HCT116 (cell line): ENCODE results near the gene FBXL3.

Source experiments
- EGR1 ChIP-seq: IDR thresholded peaks from 2 replicates; pipeline ENCODE4 v1.6.1; 2012; ENCODE audit warnings: low read depth
- EZH2 ChIP-seq: fragments of 200-600 bp; sonication (generic); IDR thresholded peaks from 2 replicates; pipeline ENCODE4 v1.6.1; 2017; ENCODE audit warnings: antibody characterized with exemption, mixed run types
- POLR2AphosphoS5 ChIP-seq: IDR thresholded peaks from 2 replicates; pipeline ENCODE4 v1.6.1; 2011; ENCODE audit warnings: mild to moderate bottlenecking, low read depth, low read length, moderate library complexity
- SP1 ChIP-seq: IDR thresholded peaks from 2 replicates; pipeline ENCODE4 v1.6.1; 2012; ENCODE audit warnings: low read depth
- TCF7L2 ChIP-seq: IDR thresholded peaks from 2 replicates; pipeline ENCODE4 v1.7.0; 2011; ENCODE audit warnings: borderline replicate concordance, inconsistent platforms; ENCODE audit not compliant: insufficient read depth, insufficient read length; ENCODE audit errors: extremely low read depth
- TF ChIP-seq, protein P1 (sequence below): IDR thresholded peaks from 2 replicates; pipeline ENCODE4 v1.6.1; 2012
- TF ChIP-seq, protein P2 (sequence below), 3 experiments: fragments of 200-600 bp in 1 of 3; sonication (generic) in 1 of 3; IDR thresholded peaks in 2 of 3; conservative IDR thresholded peaks in 1 of 3; 2 replicates each; pipeline ENCODE4 v1.5.1; 2012 to 2017; ENCODE audit warnings: low read depth in 2 of 3, low read length in 2 of 3, antibody characterized with exemption in 1 of 3, borderline replicate concordance in 1 of 3, control low read depth in 1 of 3, mild to moderate bottlenecking in 1 of 3, mixed read lengths in 1 of 3, mixed run types in 1 of 3, moderate library complexity in 1 of 3; ENCODE audit not compliant: insufficient read depth in 1 of 3

DNA sequence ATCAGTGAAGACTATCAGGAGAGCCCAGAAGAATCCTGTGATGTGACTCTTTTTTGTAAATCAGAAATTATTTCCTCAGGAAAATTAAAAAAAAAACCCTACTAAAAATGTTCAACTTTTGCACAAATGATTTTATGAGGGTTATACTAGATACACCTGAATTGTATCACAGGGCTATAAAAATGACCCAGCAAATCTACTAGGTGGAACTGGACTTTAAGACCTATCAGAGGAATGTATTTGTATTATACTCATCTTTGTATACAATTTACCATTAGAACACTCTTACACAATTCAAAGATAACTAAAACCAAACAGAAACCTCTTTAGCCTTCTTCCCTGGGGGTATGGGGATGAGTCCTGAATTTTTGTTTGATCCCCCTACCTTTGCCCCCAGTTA, 7.2 kb downstream of the FBXL3 start:
- TF ChIP-seq TCF7L2 (no peak), EGR1 (no peak), SP1 (no peak), EZH2 (no peak), POLR2AphosphoS5 (no peak)
- TF ChIP-seq, protein P1, sequence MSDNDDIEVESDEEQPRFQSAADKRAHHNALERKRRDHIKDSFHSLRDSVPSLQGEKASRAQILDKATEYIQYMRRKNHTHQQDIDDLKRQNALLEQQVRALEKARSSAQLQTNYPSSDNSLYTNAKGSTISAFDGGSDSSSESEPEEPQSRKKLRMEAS, result no peak
- TF ChIP-seq, protein P2, sequence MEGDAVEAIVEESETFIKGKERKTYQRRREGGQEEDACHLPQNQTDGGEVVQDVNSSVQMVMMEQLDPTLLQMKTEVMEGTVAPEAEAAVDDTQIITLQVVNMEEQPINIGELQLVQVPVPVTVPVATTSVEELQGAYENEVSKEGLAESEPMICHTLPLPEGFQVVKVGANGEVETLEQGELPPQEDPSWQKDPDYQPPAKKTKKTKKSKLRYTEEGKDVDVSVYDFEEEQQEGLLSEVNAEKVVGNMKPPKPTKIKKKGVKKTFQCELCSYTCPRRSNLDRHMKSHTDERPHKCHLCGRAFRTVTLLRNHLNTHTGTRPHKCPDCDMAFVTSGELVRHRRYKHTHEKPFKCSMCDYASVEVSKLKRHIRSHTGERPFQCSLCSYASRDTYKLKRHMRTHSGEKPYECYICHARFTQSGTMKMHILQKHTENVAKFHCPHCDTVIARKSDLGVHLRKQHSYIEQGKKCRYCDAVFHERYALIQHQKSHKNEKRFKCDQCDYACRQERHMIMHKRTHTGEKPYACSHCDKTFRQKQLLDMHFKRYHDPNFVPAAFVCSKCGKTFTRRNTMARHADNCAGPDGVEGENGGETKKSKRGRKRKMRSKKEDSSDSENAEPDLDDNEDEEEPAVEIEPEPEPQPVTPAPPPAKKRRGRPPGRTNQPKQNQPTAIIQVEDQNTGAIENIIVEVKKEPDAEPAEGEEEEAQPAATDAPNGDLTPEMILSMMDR (IDR thresholded peaks at IDR 0.05 in 2 of 3, conservative IDR thresholded peaks at IDR 0.05 in 1 of 3; ENCODE audit: borderline replicate concordance in 1 of 3, insufficient read depth in 1 of 3, low read depth in 2 of 3, low read length in 2 of 3), result no peak
